ELR (cell line): ENCODE results near the gene USP27X.
A peak's percentile ranks its signal among the peaks of the same experiment; 100 is the strongest.

Experiments used
- DNase-seq: peaks from one replicate; pipeline ENCODE4 v3.0.0-alpha.2; 2015; ENCODE audit warnings: low read depth

USP27X gene

DNA sequence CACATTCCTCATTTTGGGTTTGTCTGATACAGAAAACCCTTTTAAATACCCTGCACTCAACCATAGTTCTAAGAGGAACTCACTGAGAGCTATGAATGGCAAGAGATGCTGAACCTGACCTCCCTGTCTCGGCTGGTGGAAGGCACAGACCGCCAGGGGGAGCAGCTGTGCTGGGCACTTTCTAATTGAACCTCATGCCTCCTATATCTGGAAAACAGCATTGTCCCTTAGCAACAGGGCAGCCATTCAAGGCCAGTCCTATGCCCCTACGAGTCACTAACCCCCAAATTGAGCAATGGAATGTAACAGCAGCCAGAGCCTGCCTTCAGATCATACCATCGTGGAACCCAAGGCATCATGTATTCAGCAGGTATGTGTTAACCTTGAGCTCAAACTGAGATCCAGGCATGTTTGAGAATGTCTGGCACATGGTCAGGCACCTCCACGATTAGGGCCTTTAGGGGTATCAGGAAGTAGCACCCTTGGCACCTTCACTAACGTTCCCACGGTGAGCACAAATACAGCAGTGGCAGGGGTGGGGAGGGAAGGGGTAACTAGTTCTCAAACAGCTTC is 5.1 kb downstream of the USP27X start:
- peak; percentile 47 for DNase-seq

DNA sequence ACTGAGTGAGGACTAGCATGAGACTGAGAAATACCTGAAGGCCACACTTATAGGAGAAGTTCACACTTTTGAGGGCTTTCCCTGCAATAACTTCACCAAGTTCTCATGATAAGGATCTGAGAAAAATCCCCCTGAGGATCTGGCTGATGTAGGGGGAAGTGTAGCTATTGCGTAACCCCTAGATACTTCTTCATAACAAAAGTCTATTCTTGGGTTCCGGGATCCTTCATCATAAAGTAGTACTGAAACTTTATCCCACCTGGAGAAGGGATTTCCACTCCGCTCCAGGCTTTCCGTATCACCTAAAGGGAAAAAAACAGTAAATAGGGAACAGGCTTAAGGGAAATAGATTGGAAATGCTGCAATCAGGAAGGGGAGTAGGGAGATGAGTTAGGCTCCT is 13.3 kb downstream of the USP27X start:
- DNase-seq = no peak

- DNase-seq = no peak
Observed at GRCh38 chrX:49896951-49897350, 17.7 kb downstream of the USP27X start.

DNA sequence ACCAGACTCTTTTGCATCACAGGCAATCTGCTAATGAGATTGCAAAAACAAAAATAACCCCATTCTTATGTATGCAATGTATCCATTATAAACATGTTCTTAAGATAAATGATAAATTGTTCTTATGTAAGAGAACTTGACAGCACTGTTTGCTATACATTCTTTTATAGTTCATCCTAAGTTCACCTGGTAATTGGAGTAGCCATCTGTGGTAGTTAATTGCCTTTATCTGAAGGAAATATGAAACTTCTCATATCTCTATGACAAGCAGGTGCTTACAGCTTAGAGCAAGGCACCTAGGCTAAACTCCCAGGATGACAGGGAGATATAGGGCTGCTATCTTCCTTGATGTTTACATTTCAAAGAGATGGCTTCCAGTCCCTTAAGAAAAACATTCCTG is 21.8 kb downstream of the USP27X start:
- DNase-seq = no peak

- DNase-seq = no peak
Observed at GRCh38 chrX:49910344-49910743, 31.1 kb downstream of the USP27X start.

- no peak for DNase-seq
Observed at GRCh38 chrX:49912086-49912485, 32.8 kb downstream of the USP27X start.

- DNase-seq = no peak
Observed at GRCh38 chrX:49912861-49913260, 33.6 kb downstream of the USP27X start.

DNA sequence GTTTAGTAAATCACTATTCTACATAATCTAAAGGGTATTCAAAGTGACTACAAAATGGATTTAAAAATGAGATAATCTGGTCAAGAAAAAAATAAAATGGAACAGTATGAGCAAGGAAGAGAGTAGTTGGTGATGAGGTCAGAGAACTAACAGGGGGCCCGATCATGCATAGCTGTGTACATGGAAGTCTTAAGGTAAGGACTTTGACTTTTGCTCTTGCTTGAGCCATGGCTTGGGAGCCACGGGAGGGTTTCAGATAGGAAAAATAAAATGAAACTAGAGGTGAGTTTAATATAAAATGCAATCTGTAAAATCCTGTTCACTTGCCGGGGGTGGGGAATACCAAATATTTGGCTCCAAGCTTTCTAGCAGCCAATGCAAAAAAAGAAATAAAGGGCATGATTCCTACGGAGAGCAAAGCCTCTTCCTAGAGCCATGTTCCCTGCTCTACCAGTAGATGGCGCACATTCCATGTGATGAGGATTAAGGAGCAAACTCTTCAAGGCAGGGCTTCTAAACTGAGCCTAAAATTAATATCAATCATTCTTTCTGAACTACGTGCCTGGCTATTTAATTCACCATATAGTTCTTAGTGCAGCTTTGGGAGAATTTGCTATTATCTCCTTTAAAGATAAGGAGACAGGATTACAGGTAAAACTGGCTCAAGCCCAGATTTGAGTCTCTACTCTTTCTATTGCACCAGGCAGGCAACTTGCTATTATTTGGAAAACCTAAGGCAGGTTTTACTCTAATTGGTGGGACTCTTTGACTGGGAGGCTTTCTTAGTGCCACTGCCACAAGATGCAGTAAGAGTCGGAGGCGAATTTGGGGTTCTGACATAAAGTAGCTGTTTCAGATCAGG is 36.3 kb downstream of the USP27X start:
- peak; percentile 61 for DNase-seq

- peak; percentile 35 for DNase-seq
Observed at GRCh38 chrX:49919617-49920016, 40.3 kb downstream of the USP27X start.

DNA sequence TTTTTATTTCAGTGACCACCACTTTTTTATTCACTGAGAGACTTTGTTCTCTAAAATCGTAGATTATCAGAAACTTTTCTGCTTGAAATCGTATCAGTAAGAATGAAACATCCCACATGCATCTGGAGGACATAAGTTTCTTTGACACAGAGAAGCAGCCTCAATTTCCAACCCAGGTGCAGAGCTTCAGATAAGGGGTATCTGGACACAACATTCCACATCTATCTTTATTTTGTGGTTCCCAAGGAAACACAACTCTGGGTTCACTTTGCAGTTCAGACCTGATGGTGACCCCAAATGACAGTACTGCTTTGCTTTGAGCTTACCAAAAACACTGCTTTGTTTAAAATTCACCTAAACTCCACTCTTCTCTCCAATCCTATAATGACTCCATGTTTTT is 41.8 kb downstream of the USP27X start:
- no peak for DNase-seq

GRCh38 chrX:49922291-49923241 is 43.3 kb downstream of the USP27X start, which contains the start of gene CLCN5:
TSS of gene CLCN5 (plus strand) at chrX:49922596. CDS start at chrX:49925299, 2,703 bp downstream.
- peak; percentile 90 for DNase-seq

DNA sequence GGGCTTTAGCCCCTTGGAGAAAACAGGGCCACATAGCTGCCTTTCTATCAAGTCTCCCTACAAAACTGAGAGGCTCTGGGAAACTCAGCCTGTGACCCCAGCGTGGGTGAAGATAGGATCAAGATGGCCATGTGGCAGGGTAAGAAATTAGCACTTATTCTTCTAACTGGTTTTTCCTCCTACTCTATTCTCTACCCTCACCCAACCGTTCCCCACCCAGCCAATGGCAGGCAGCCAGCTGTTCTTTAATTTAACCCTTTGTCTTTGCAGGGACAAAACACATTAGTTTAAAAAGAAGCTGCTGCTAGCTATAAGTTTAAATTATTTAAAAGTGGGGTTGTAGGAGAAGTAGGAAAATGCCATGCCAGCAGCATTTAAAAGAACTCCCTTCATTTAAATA is 45.9 kb downstream of the USP27X start:
- no peak for DNase-seq

DNA sequence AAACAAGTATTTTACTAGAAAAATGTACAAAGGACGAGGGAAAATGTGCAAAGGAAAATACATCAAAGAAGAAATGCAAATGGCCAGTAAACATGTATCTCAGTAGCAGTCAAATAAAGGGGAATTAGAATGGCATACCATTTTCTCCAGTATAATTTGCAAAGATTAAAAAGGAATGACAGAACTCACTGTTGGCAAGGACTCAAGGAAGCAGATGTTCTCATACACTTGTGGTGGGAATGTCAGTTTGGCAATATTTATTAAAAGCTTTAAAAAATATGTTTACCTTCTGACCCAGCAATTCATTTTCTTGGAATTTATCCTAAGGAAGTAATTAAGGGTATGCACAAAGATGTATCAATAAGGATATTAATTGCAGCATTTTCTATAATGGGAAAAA is 50.8 kb downstream of the USP27X start:
- DNase-seq = no peak
